ENCODE data around the gene RGS9.
"Not testable (repeated sequence)": the region's sequence is repeated elsewhere in the genome, so short reads cannot be mapped to it uniquely, and the experiment has no call there.

DNA sequence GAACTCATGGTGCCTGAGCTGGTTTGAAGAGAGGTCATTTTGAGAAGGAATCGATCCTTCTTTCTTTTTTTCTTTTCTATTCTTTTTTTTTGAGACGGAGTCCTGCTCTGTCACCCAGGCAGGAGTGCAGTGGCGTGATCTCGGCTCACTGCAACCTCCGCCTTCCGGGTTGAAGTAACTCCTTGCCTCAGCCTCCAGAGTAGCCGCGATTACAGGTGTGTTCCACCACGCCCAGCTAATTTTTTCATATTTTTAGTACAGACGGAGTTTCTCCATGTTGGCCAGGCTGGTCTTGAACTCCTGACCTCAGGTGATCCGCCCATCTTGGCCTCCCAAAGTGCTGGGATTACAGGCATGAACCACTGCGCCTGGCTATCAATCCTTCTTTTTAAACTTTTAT, 43.1 kb downstream of the RGS9 start:
- TF ChIP-seq POLR2A (IDR thresholded peaks at IDR 0.05; ENCODE audit: low read length); GATA1 (IDR thresholded peaks at IDR 0.05; ENCODE audit: low read depth, low read length): not testable (repeated sequence)

Data from erythroblast (primary cell).